Sciatic nerve (tissue), 2 donors: Measurements from ENCODE around the gene GALC. TPM values are rescaled to one million over a fixed set of nuclear protein-coding genes. Genes with fewer than 3 reads are reported as not detected.

Experiments
- ATAC-seq: fragments of 200-7000 bp; cut with Tn5 transposase; one replicate; pipeline ENCODE4 v1.9.1; 2020; ENCODE audit warnings: mild to moderate bottlenecking, moderate library complexity
- DNase-seq: peaks from one replicate; pipeline ENCODE4 v3.0.0-alpha.2; 2020; ENCODE audit warnings: low spot score
- intact Hi-C: fragments of 100-400 bp; cut with DNase I; formaldehyde crosslinking; loops from one replicate; pipeline ENCODE4 v1.14.2; 2022
- total RNA-seq: library from RNA; stranded (reverse); fragmentation: NEBNext Ultra II Directional; extraction: Animal tissue kit (Norgen Biotek cat#: 25700); gene quantifications from one replicate; pipeline ENCODE4 v1.2.1, GENCODE V29; 2021
- donor health status: DM: no; HTN: no; CAD: no.
- donor health status: DM: no; HTN: no; CAD: no.

The GALC gene
- total RNA-seq, 1 donor from 2014 or later, result 47.8 TPM

DNA sequence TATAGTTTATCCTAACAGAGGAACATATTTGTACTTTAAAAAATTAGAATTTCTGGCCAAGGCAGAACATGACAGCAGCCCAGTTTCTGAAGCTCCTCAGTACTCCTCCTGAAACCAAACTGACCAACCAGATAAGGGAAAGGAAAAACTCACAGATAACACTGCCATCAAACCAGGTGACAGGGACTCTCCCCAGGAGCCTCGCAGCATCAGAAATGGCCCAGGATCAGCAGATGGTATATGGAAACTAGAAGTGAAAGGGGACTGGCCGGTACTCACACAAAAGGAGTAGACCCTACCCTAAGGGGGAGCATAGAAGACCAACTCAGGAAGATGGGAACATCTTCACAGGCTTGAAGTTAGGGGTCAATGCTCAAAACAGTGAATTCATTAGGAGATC is 22.0 kb downstream of the GALC start:
- DNase-seq (no peak), ATAC-seq (no peak)
- intact Hi-C loops, result no loop called here

DNA sequence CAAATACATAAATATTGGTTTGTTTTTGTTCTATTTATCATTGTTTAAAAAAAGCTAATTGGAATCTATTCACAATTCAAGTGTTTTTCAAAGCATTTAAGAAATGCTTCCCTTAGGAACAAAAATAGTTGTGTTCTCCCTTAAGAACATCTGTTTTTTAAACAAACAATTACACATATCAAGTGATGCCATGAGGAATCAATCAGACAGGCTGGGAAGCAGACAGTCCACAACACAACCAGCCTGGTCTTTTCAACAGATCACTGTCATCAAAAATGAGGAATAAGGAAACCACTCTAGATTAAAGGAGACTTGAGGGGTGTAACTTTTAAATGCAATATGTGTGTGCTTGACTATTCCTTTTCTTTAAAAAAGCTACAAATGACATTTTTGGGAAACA is 25.5 kb downstream of the GALC start:
- intact Hi-C loops, result no loop called here
- no peak for DNase-seq
- ATAC-seq, result no peak

DNA sequence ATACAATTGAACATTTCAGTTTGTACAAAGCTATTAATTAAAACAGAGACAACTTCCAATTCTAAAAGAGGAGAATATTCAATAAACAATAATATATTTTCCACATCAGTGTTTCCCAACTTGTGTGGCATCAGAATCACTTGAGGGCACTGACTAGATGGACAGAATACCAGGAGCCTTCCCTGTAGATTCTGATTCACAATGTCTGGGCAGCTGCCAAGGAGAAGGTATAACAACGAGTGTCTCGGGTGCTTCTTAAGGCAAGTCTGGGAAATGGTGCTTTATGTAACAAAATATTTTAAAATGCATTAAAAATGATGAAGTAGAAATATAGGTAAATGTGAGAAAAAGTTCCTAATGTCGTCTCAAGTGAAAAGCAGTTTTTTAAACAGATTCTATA is 26.2 kb downstream of the GALC start:
- intact Hi-C loops, result no loop called here
- ATAC-seq, result no peak
- no peak for DNase-seq

DNA sequence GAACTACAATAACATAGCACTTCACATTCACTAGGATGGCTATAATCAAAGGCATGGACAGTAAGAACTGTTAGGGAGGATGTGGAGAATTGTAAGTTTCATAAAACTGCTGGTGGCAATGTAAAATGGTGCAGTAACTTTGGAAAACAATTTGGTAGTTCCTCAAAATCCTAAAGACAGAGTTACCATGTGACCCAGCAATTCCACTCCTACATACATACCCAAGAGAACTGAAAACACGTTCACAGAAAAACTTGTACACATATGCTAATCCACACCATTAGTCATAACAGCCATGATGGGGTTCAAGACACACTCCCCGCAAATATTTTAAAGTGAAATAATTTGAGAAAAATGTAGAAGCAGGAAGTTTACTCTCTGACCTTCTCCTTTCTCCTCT is 31.7 kb downstream of the GALC start:
- intact Hi-C loops, result loop anchor here (5.0 kb wide), 1 partner anchor 664 kb away; no protein-coding TSS in a partner anchor

DNA sequence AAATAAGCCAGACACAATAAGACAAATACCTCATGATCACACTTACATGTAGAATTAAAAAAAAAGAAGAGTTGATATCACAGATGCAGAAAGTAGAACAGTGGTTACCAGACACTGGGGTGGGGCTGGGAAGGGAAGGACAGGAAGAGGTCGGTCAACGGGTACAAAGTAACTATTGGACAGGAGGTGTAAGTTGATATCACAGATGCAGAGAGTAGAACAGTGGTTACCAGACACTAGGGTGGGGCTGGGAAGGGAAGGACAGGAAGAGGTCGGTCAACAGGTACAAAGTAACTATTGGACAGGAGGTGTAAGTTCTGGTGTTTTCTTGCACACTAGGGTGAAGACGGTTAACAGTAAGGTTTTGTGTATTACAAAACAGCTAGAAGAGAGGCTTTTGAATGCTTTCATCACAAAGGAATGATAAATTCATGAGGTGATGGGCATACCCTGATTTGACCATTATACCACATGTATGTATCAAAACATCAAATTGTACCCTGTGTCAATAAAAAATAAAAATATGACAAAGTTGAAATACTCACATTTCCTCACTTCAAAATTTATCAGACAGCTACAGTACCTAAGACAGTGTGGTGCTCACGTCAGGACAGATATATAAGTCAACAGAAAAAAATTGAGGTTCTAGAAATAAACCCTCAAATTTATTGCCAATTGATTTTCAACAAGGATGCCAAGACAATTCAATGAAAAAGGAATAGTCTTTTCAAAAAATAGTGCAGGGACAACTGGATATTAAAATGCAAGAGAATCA is 32.8 kb downstream of the GALC start:
- DNase-seq (no peak), ATAC-seq (no peak)
- intact Hi-C loops, result loop anchor here (5.0 kb wide), 1 partner anchor 663 kb away; no protein-coding TSS in a partner anchor

More for the DNA sequence above, 31.7 kb downstream of the GALC start:
- no peak for DNase-seq
- no peak for ATAC-seq

DNA sequence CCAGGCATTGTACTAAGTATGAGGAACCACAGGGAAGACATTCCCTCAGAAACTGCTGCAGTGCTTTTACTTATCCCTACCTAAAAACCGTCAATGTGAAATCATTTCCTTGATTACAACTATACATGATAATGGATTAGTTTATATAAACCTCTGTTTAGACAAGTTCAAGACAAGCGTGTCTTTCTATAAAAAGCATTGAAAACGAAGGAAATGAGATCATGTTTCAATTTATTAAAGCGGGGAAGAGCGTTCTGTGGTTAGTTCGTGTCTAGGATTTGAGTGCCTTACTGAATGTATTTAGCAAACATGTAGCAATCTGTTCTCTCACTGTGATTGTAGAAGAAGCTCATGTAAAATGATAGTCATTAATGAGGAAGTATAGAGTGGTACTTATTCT is 37.5 kb downstream of the GALC start:
- no peak for ATAC-seq
- intact Hi-C loops, result no loop called here
- no peak for DNase-seq

DNA sequence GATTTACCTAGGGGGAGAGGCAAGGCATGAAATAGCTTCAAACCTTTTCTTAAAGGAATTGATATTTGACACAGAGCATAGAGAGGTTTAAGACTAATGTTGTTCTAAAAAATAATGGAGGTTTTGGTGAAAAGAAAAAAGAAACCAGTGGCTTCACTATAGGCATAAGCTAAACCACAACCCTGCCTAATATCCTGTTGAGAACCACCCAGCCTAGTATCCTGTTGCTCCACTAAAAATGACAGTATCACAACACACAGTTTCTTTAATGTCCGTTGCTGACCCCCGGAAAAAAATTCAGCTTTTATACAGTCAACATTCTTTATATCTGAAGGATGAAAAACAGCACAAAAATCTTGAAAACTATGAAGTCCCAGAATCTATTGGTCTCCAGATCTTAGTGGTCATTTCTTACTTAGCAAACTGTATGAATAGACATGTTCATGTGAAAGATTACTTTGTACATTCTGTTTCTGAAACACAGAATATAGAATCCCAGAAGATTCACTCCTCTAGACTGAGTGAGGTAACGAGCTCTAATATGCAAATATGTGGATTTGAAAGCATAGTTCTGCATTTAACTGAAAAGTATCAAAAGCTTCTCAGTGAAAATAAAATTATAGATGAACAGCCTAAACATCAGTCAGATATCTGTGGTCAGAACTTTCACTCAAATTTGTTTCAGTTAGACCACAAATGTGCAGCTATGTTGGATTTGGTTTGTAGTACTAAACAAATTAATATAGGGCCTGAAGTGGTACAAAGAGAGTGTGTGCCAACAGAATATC is 40.5 kb downstream of the GALC start:
- ATAC-seq, result no peak
- no peak for DNase-seq
- intact Hi-C loops, result no loop called here

DNA sequence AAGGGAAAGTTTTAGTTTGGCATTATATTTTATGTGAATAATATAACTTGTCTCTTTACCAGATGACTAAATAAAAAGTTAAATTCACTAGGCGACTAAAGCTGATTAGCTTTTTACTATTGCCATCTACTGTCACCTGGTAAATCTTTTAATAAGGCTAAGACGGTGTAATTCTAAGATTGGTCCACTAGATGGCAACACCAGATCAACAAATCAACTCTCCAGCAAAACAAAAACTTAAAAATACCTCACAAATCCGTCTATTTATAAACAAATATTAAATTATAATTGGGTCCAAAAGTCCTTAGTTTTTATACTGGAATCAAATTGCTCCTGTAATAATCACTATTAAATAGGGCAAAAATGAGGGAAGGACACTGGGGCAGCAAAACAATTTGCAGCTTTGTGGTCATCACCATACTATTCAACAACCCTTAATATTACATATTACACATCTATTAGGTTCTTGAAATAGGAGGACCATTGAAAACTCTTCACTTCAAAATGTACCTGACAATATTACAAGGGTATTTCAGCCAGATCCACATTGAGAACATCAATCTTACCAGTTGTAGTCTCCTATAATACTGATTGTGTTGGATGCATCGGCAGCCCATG is 47.9 kb downstream of the GALC start:
- ATAC-seq (no peak), DNase-seq (no peak)
- intact Hi-C loops, result no loop called here

DNA sequence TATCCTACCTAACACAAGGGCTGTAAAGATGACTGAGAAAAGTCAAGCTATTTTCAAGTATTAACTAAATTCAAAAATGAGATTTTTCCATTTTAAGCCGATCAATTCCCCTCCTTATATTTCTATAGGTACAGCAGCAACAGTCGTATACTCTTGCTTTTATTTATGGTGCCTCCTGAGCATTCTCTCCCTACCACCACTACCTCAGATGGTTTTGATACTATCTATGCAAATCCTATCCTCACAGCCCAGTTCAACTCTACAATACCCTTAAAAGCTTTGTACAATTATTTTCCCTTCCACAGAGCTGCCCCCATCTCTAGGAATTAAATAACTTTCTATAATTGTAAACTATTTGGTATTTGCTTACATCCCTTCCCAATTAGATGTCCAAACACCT is 52.1 kb downstream of the GALC start:
- intact Hi-C loops, result no loop called here
- DNase-seq, result no peak

DNA sequence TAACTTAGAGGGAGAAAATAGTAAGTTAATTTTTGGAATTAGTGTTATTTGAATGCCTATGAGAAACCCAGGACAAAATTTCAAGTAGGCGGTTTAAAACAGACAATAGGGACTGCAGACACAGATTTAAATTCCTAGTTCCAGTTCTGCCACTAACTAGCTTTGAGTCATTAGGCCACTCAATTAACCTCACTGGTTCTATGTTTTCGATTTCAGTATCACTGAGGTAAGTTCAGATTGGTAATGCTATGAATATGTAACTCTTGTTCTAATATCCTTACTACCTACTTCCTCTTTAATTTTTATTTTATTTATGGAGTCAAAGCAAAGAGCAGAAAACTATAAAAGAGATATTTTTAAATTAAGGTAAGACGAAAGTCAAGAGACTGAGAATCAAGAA is 52.6 kb downstream of the GALC start:
- no peak for DNase-seq
- ATAC-seq, result no peak
- intact Hi-C loops, result no loop called here

More for the DNA sequence above, 52.1 kb downstream of the GALC start:
- no peak for ATAC-seq

DNA sequence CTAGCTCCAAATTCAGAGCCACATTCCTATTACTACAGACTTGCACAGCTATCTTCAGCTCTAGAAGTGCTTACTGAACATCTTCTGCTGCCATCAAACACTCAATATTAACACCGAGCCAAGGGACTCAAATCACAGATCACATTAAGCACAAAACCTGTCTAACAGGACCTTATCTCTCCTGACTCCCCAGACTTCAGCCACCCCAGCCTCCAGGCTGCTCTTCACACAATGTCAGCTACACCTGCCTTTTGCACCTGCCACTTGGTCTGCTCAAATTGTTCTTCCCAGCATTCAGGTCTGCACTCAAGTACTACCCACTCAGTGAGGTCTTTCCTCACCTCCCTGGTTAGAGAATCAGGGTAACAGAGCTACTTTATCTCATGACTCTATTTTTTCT is 57.1 kb downstream of the GALC start:
- intact Hi-C loops, result no loop called here
- no peak for DNase-seq
- ATAC-seq, result no peak

DNA sequence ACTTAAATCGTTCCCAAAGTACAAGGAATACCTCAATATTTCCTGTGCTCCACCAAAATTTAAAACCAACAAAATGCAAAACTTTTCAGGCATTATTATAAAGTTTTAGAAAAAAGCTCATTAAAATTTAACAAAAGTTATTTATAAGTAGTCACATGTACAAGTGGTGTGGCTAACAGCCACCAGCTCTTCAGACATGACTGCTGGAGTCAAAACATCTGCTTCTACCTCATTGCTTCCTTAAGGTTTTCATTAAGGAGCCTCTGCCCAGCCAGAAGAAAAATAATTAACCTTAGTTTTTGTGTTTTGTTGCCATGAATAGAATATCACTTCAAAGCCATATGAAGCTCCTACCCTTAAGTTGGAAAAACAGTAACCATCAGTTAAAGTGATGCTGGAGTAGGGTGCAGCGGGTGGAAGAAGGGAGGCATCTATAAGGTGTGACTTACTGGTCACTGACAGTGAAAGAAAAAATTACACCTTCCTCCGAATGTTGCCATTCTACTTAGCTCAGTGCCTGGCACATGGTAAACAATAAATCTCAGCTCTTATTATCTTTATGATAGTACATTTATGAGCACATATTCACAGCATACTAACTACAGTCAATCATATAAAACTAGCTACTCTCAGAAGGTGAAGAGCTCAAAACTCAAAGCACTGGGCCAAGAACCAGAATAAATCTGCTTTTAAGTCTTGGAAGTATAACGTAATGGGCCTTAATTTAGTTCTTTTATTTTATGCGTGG is 57.7 kb downstream of the GALC start:
- intact Hi-C loops, result no loop called here
- ATAC-seq, result no peak

DNA sequence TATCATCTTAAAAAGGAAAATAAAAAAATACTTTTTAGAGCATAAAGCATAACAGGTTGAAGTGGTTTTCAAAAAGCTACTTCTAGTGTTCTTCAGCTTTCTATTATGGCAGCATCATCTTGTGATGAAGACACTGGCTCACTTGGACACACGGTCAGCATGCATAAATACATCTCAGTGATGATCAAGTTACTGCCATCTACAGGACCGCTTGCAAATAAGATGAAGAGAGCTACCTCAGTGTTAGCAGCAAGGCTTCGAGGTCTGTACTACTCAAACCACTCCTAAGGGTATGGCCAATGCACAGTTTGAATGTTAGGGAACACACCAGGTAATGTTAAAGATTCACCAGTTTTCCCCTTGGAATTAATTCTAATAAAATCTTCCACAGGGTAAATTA is 58.8 kb downstream of the GALC start:
- ATAC-seq, result no peak
- intact Hi-C loops, result no loop called here
- DNase-seq, result no peak

More for the DNA sequence above, 57.7 kb downstream of the GALC start:
- no peak for DNase-seq

DNA sequence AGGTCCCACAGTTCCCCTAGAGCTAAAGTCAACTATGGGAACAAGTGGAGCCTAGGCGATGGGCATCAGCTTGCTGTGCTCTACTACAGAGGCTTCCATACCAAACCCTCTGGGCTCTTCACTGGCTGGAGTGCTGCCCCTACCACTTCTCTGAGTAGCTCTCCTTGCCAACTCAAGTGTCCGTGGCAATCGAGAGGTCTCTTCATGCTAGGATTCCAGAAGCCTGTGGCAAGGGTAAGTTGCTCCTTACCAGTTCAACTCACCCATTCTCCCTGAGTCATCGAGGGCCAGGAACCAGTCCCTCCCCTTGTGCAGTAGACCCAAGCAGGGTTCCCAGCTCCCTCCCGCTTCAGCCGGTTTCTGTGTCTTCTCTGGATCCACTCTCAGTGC is 76.1 kb downstream of the GALC start:
- ATAC-seq, result no peak
- intact Hi-C loops, result no loop called here
- DNase-seq, result no peak

DNA sequence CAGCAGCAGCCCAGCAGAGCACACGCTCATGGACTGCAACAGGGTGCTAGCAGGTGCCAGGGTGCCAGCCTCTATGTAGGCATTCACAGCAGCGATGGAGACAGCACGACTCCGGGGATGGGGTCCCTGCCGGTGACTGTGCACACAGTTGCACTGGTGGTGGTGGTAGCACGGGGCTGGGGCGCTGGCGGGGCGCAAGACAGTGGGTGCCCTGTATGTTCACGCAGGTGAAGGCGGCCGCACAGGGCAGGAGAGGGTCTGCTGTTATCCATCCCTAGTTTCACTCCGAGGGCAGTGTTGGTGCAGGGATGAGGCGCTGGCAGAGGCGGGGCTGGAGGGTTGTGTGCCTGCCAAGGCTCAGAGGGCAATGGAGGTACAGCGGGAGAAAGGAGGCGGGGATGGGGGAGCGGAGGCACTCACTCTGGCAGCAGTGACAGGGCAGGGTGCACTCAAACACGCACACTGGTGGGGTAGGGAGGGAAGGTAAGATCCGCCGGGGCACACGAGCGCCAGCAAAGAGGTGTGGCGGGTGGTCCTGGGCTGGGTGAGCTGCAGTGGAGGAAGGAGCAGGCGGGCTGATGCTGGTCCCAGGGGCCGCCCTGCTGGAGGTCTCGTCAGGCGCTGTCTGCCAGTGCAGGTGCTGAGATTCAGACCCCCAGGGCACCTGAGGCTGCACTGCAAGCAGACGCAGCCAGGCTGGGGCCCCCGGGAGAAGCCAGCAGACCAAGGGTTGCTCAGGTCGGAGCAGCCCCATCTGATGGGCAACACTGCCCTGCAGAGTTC is 76.7 kb downstream of the GALC start:
- no peak for DNase-seq
- no peak for ATAC-seq
- intact Hi-C loops, result no loop called here

DNA sequence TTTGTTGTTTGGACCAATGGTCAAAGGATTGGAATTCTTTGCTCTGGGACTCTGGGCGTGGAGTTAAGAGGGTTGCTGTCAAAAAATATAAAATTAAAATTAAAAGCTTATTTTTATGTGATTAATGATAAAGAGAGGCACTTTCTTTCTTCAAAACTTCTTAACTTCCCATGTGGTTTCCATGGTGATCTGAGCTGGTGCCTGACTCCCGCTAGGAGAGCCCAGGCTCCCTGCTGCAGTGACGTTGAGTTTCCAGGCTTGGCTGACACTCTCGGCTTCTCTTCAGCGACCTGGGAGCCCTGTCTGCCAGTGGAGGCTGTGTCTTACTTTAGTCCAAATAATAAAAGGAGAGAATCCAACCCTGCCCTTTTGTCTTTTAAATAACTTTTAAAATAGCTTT is 84.4 kb downstream of the GALC start:
- no peak for ATAC-seq
- intact Hi-C loops, result no loop called here
- no peak for DNase-seq

DNA sequence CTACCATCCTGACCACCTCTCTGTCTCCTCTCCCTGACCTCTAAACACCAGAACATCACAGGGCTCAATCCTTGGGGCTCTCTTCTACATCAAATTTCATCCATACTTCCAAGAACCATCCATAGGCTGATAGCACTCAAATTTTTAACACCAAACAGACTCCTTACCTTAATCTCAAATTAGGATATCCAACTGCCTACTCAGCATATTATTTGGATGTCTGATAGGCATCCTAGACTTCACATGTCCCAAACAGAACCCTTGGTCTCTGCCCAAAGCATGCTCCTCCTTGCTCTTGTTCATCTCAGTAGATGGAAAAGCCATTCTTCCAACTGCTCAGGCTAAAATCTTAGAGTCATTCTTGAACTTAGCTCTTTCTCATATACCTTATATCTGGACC is 91.3 kb downstream of the GALC start:
- DNase-seq (no peak), ATAC-seq (no peak)
- intact Hi-C loops, result no loop called here

DNA sequence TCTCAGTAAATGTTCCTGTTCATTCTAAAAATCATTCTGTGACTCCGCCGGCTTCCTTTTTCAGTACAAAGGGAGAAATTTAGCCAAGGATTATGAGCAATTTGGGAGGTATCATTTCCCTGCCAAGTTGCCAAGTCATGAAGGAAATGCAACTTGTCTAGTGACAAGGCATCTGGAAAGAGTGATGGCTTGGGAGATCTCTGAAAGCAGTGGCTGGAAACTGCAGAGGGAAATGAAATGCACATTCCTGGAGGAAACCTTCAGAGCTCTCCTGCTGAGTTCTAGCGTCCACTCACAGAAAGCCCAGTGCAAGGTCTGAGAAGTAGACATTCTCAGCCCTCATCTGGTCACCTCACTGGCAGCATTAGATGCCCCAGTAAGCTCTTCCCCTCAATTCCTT is 91.7 kb downstream of the GALC start:
- intact Hi-C loops, result no loop called here
- ATAC-seq, result no peak
- DNase-seq, result no peak

DNA sequence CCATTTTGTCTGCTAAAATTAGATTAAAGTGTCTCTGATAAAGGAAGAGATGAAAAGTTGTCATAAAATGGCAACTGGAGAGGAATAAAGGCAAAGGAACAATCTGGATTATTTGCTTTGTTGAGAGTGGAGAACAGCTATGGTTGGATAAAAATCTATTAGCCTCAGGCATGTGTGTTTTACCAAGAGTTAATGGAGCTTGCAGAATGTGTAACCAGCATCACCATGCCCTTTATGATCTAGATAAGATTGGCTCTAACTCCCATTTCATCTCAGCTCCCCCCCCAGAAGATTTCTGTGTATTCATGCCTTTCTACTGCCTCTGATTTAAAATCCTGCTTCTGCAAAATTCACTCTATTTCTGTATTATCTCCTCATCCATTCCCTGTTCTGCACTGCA is 93.8 kb downstream of the GALC start:
- ATAC-seq (no peak), DNase-seq (no peak)
- intact Hi-C loops, result no loop called here
